ENCODE data around the gene MCHR1.

DNA sequence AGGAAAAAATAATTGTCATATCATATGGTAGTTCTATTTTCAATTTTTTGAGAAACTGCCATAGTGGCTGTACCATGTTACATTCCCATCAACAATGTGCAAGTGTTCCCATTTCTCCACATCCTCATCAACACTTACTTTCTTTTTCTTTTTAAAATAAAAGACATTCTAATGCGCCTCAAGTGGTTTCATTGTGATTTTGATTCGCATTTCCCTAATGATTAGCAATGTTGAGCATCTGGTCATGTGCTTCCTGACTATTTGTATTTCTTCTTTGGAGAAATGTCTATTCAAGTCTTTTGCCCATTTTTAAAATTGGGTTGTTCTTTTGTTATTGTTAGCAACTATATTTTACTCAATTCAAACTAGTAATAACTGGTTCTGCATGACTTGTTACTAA is 8.4 kb downstream of the MCHR1 start:
- TF ChIP-seq POLR2AphosphoS5 (IDR thresholded peaks at IDR 0.05; ENCODE audit: borderline replicate concordance, low read depth, low read length) (no peak), EZH2 (IDR thresholded peaks at IDR 0.05) (no peak)

Measured in SK-N-MC (cell line).